Measurements from ENCODE around the gene NBAS. TPM values are rescaled to one million over a fixed set of nuclear protein-coding genes. Genes with fewer than 3 reads are reported as not detected.

The NBAS gene
- total RNA-seq, 2 experiments from 2014 or later: 24.4 to 28.8 TPM

DNA sequence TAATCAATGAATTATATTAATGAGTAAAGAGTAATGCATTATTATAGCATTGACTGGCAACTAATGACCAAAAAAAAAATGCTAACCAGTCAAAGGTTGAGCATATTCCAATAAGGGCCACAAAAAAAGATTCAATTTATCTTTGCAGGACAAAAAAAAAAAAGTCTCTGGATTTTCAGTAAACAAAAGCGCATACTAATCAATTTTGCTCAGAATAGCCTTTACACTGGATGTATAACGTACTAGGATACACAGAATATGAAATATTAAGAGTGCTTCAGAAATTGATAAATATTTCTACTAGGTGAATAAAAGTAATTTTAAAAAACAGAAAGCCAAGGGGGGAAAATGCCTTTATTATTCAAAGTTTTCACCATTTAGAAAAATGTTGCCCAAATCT, 74.4 kb downstream of the NBAS start:
- CTCF ChIA-PET (ENCODE audit: unreplicated experiment): no interaction called here
- intact Hi-C loops (cut with micrococcal nuclease; ENCODE audit: unreplicated experiment): no loop called here
- H2AFZ ChIP-seq (ENCODE audit: low read length): no peak overlapping the region
- POLR2A ChIA-PET: no interaction called here
- H3K79me2 ChIP-seq (ENCODE audit: insufficient read depth, low read depth, low read length): no peaks in the 10 kb centered on the region
- no peaks in the 10 kb centered on the region for H3K4me1 ChIP-seq (ENCODE audit: insufficient read depth, low read length, poor library complexity, severe bottlenecking)
- no peaks in the 10 kb centered on the region for H4K20me1 ChIP-seq (ENCODE audit: insufficient read depth, low read length)
- H3K4me2 ChIP-seq (ENCODE audit: low read length): no peak overlapping the region
- H3K36me3 ChIP-seq (ENCODE audit: insufficient read depth, low read length): peaks cover 16% of the 10 kb centered on the region; the same call in 1 of the 2 replicates
- TF ChIP-seq, protein P1, sequence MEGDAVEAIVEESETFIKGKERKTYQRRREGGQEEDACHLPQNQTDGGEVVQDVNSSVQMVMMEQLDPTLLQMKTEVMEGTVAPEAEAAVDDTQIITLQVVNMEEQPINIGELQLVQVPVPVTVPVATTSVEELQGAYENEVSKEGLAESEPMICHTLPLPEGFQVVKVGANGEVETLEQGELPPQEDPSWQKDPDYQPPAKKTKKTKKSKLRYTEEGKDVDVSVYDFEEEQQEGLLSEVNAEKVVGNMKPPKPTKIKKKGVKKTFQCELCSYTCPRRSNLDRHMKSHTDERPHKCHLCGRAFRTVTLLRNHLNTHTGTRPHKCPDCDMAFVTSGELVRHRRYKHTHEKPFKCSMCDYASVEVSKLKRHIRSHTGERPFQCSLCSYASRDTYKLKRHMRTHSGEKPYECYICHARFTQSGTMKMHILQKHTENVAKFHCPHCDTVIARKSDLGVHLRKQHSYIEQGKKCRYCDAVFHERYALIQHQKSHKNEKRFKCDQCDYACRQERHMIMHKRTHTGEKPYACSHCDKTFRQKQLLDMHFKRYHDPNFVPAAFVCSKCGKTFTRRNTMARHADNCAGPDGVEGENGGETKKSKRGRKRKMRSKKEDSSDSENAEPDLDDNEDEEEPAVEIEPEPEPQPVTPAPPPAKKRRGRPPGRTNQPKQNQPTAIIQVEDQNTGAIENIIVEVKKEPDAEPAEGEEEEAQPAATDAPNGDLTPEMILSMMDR (conservative IDR thresholded peaks at IDR 0.05; ENCODE audit: low read length): no peak
- no peak for TF ChIP-seq EZH2phosphoT487 (IDR thresholded peaks at IDR 0.05; ENCODE audit: borderline replicate concordance, low read depth, low read length)
- no peak overlapping the region for H3K27ac ChIP-seq (ENCODE audit: low read depth, low read length, poor library complexity, severe bottlenecking)
- no TSS peak for BruUV-seq (replicated peaks)
- H3K9me3 ChIP-seq (ENCODE audit: low read length): no peaks in the 10 kb centered on the region
- no peaks in the 10 kb centered on the region for H3K9me2 ChIP-seq (ENCODE audit: insufficient read depth, low read length)
- no peak overlapping the region for H3K4me3 ChIP-seq (ENCODE audit: low read depth, low read length, poor library complexity, severe bottlenecking)
- no peak for DNase-seq (ENCODE audit: low spot score)

DNA sequence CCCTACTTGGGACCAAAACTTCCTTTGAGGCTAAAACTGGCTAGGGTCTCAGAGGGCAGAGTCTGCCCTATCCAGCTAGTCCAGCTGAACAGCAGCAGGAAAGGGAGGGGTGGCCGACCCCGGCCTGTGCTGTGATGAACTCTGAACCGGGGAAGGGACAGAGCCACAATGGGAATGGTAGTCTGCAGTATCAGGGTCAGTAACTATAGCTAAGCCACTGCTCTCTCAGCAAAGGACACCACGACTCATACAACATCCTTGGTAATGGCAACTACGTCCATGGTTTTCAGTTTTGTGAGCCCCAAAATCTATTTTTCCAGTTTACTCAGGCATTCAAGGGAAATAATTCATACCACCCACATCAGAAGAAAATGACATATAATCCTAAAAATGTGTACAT, 75.2 kb downstream of the NBAS start:
- Histone ChIP-seq H3K9me2 (ENCODE audit: insufficient read depth, low read length) (no peaks in the 10 kb centered on the region), H3K9me3 (ENCODE audit: low read length) (no peaks in the 10 kb centered on the region), H4K20me1 (ENCODE audit: insufficient read depth, low read length) (no peaks in the 10 kb centered on the region), H3K36me3 (ENCODE audit: insufficient read depth, low read length) (peaks cover 23% of the 10 kb centered on the region; the same call in 1 of the 2 replicates), H3K4me3 (ENCODE audit: low read depth, low read length, poor library complexity, severe bottlenecking) (no peak overlapping the region), H3K4me2 (ENCODE audit: low read length) (no peak overlapping the region), H3K79me2 (ENCODE audit: insufficient read depth, low read depth, low read length) (no peaks in the 10 kb centered on the region), H3K27ac (ENCODE audit: low read depth, low read length, poor library complexity, severe bottlenecking) (no peak overlapping the region), H3K4me1 (ENCODE audit: insufficient read depth, low read length, poor library complexity, severe bottlenecking) (no peaks in the 10 kb centered on the region), H2AFZ (ENCODE audit: low read length) (no peak overlapping the region)
- ChIA-PET POLR2A (interaction anchor here (0.6 to 1.0 kb wide), 4 partner anchors 12 to 107 kb away, joined by 3 to 4 read pairs (median 3); no protein-coding TSS in a partner anchor), CTCF (ENCODE audit: unreplicated experiment) (no interaction called here)
- no TSS peak for BruUV-seq (replicated peaks)
- intact Hi-C loops (cut with micrococcal nuclease; ENCODE audit: unreplicated experiment): no loop called here
- DNase-seq (ENCODE audit: low spot score): no peak
- TF ChIP-seq, protein P1 (conservative IDR thresholded peaks at IDR 0.05; ENCODE audit: low read length): no peak
- TF ChIP-seq EZH2phosphoT487 (IDR thresholded peaks at IDR 0.05; ENCODE audit: borderline replicate concordance, low read depth, low read length): no peak

DNA sequence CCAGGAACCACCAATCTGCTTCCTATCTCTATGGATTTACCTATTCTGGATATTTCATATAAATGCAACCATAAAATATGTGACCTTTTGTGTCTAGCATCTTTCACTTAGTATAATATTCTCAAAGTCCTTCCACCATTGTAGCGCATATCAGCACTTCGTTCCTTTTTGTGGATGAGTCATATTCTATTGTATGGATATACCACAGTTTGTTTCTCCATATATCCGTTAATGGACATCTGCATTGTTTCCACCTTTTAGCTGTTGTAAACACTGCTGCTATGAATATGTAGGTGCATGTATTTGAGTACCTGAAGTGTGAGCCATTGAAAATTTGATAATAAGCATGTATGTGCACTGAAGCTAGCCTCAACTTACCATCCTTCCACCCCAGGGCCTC, 80.1 kb downstream of the NBAS start:
- ChIA-PET CTCF (ENCODE audit: unreplicated experiment) (no interaction called here), POLR2A (no interaction called here)
- H2AFZ ChIP-seq (ENCODE audit: low read length): no peak overlapping the region
- no peaks in the 10 kb centered on the region for H4K20me1 ChIP-seq (ENCODE audit: insufficient read depth, low read length)
- H3K27ac ChIP-seq (ENCODE audit: low read depth, low read length, poor library complexity, severe bottlenecking): no peak overlapping the region
- H3K9me3 ChIP-seq (ENCODE audit: low read length): no peaks in the 10 kb centered on the region
- intact Hi-C loops (cut with micrococcal nuclease; ENCODE audit: unreplicated experiment): no loop called here
- no TSS peak for BruUV-seq (replicated peaks)
- no peak for TF ChIP-seq EZH2phosphoT487 (IDR thresholded peaks at IDR 0.05; ENCODE audit: borderline replicate concordance, low read depth, low read length)
- TF ChIP-seq, protein P1 (conservative IDR thresholded peaks at IDR 0.05; ENCODE audit: low read length): no peak
- H3K36me3 ChIP-seq (ENCODE audit: insufficient read depth, low read length): peaks cover 23% of the 10 kb centered on the region; the same call in 1 of the 2 replicates
- no peak for DNase-seq (ENCODE audit: low spot score)
- no peaks in the 10 kb centered on the region for H3K4me1 ChIP-seq (ENCODE audit: insufficient read depth, low read length, poor library complexity, severe bottlenecking)
- H3K4me2 ChIP-seq (ENCODE audit: low read length): no peak overlapping the region
- no peaks in the 10 kb centered on the region for H3K79me2 ChIP-seq (ENCODE audit: insufficient read depth, low read depth, low read length)
- H3K4me3 ChIP-seq (ENCODE audit: low read depth, low read length, poor library complexity, severe bottlenecking): no peak overlapping the region
- H3K9me2 ChIP-seq (ENCODE audit: insufficient read depth, low read length): no peaks in the 10 kb centered on the region

Data from OCI-LY7 (cell line).